Duodenal mucosa (tissue), 2 donors: ENCODE data around the gene YOD1.

ENCODE experiments used
- H3K27ac ChIP-seq: one replicate; pipeline ENCODE4 v1.7.0; 2013; ENCODE audit warnings: low read depth, low read length
- H3K27me3 ChIP-seq, 2 donors: one replicate each; pipeline ENCODE4 v1.7.0; 2013; ENCODE audit warnings: low read length in 2 of 2, control low read depth in 1 of 2; ENCODE audit not compliant: insufficient read depth in 2 of 2, control insufficient read depth in 1 of 2
- H3K36me3 ChIP-seq, 2 donors: one replicate each; pipeline ENCODE4 v1.7.0; 2013; ENCODE audit warnings: low read length in 2 of 2, control low read depth in 1 of 2; ENCODE audit not compliant: insufficient read depth in 2 of 2, control insufficient read depth in 1 of 2
- H3K4me1 ChIP-seq, 2 donors: one replicate each; pipeline ENCODE4 v1.7.0; 2013; ENCODE audit warnings: low read length in 2 of 2, control low read depth in 1 of 2; ENCODE audit not compliant: insufficient read depth in 2 of 2, control insufficient read depth in 1 of 2
- H3K4me3 ChIP-seq, 2 donors: one replicate each; pipeline ENCODE4 v1.7.0; 2013; ENCODE audit warnings: low read length in 2 of 2, low read depth in 1 of 2
- H3K9ac ChIP-seq, 2 donors: one replicate each; pipeline ENCODE4 v1.7.0; 2013; ENCODE audit warnings: low read length in 2 of 2, low read depth in 1 of 2
- H3K9me3 ChIP-seq, 2 donors: one replicate each; pipeline ENCODE4 v1.7.0; 2013; ENCODE audit warnings: low read length in 2 of 2, control low read depth in 1 of 2; ENCODE audit not compliant: control insufficient read depth in 1 of 2

The YOD1 gene

DNA sequence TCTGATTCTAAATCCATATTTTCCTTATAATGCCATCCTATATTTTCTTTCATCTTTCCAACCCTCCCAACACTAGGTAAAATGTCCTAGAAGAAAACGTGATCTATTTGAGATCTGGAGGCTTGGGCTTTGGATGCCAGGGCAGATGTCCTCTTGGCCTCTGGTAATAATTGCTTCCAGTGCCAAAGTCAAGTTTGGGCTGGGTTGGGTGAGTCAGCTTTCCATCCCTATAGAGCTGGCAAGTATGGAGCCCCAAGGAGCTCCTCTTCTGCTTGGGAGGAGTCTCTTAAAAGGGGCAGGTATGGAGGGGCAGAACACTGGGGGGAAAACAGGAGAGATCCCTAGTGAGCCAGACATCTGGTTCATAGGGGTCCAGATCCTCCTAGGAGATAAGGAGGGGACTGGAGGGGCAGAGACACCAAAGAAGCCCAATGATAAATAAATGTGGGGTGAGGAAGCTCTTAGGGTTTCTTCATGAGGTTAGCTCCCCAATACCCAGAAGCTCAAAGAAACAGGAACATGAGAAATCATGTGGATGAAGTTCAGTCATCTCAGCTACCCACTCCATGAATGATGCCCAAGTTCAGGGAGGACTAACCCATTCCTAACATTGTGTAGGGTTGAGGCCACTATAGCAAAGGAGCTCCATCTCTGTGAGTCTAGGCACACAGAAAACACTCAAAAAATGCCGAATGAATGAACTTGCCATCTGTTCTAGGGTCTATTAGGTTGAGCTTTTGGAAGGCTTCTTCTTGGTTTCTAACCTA lies 21.9 kb downstream of the YOD1 start:
- Histone ChIP-seq H3K4me3 (peak overlapping the region; percentile 30 to 77), H3K9ac (peak overlapping the region in 1 of 2 donors; percentile 78), H3K36me3 (peaks cover 0 to 4% of the 10 kb centered on the region in 2 donors), H3K4me1 (peaks cover 44 to 66% of the 10 kb centered on the region in 2 donors), H3K27ac (peak overlapping the region; percentile 43), H3K9me3 (no peaks in the 10 kb centered on the region), H3K27me3 (peaks cover 0 to 3% of the 10 kb centered on the region in 2 donors)

DNA sequence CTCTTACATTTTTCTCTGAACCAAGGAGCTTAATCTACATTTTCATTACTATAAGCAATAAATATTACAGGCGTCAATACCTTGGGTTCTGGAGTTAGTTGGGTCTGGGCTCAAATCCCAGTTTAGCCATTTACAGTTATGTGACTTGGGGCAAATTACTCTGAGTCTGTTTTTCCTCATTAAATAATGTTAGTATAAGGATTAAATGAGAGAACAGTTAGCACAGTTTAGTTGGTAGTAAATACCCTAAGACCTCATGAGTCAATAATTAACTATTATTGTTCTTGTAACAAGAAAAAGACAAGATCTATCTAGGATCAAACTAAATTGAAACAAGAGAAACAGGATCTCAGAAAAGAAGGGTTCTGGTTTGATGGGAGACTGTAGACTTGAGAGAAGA lies 23.1 kb downstream of the YOD1 start:
- H3K9ac ChIP-seq = peak overlapping the region; percentile 59 to 62
- no peaks in the 10 kb centered on the region for H3K27me3 ChIP-seq
- peaks cover 55 to 68% of the 10 kb centered on the region in 2 donors for H3K4me1 ChIP-seq
- peak overlapping the region; percentile 85 for H3K27ac ChIP-seq
- peak overlapping the region; percentile 22 to 45 for H3K4me3 ChIP-seq
- H3K9me3 ChIP-seq = no peaks in the 10 kb centered on the region
- H3K36me3 ChIP-seq = peaks cover 8 to 12% of the 10 kb centered on the region in 2 donors

- Histone ChIP-seq H3K36me3 (peaks cover 8 to 19% of the 10 kb centered on the region in 2 donors), H3K27ac (peak overlapping the region; percentile 85), H3K9ac (peak overlapping the region; percentile 59 to 62), H3K4me1 (peaks cover 62 to 72% of the 10 kb centered on the region in 2 donors), H3K27me3 (no peaks in the 10 kb centered on the region), H3K4me3 (peak overlapping the region; percentile 22 to 45), H3K9me3 (no peaks in the 10 kb centered on the region)
These were observed 23.7 kb downstream of the YOD1 start for GRCh38 chr1:207027206-207027777.

- Histone ChIP-seq H3K27ac (no peak overlapping the region), H3K9me3 (no peaks in the 10 kb centered on the region), H3K9ac (peak overlapping the region in 1 of 2 donors; percentile 62), H3K4me3 (peak overlapping the region in 1 of 2 donors; percentile 15), H3K36me3 (peaks cover 8 to 27% of the 10 kb centered on the region in 2 donors), H3K4me1 (peaks cover 70 to 83% of the 10 kb centered on the region in 2 donors), H3K27me3 (no peaks in the 10 kb centered on the region)
These were observed 24.9 kb downstream of the YOD1 start for GRCh38 chr1:207026104-207026534.

DNA sequence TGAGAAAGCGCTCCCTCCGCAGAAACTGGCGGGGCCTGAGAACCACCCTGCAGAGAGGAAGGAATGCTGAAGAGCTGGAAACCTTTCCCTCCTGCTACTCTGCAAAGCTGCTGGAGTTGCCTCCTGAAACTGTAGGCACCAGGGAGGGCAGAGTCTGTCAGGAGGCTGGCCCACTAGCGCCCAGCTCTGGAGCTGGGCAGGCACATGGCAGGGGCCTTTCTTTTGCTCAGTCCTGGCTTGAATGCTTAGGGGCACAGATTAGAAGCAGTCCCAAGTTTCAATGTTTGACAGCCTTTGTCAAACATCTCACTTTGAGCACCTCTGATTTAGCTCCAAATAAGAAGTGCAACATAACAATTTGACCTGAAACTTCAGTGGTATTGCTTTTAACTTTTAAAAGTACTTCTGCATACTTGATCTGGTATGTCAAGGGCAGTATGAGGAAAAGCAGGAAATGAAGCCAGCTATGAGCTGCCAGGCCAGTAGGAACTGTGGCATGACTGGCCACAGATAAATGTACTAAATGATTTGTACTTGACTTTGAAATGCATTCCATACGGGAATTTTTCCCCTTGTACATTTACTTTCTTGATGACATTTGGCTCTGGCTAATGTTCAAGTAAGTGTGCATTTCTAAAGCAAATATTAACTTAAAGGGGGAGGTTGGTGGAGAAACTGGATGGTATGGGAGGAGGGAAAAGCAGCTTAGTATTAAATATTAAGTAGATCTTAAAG lies 25.7 kb downstream of the YOD1 start:
- Histone ChIP-seq H3K4me1 (peaks cover 77 to 91% of the 10 kb centered on the region in 2 donors), H3K27ac (peak overlapping the region; percentile 76), H3K4me3 (no peak overlapping the region), H3K27me3 (no peaks in the 10 kb centered on the region), H3K9ac (peak overlapping the region in 1 of 2 donors; percentile 62), H3K36me3 (peaks cover 8 to 29% of the 10 kb centered on the region in 2 donors), H3K9me3 (no peaks in the 10 kb centered on the region)

DNA sequence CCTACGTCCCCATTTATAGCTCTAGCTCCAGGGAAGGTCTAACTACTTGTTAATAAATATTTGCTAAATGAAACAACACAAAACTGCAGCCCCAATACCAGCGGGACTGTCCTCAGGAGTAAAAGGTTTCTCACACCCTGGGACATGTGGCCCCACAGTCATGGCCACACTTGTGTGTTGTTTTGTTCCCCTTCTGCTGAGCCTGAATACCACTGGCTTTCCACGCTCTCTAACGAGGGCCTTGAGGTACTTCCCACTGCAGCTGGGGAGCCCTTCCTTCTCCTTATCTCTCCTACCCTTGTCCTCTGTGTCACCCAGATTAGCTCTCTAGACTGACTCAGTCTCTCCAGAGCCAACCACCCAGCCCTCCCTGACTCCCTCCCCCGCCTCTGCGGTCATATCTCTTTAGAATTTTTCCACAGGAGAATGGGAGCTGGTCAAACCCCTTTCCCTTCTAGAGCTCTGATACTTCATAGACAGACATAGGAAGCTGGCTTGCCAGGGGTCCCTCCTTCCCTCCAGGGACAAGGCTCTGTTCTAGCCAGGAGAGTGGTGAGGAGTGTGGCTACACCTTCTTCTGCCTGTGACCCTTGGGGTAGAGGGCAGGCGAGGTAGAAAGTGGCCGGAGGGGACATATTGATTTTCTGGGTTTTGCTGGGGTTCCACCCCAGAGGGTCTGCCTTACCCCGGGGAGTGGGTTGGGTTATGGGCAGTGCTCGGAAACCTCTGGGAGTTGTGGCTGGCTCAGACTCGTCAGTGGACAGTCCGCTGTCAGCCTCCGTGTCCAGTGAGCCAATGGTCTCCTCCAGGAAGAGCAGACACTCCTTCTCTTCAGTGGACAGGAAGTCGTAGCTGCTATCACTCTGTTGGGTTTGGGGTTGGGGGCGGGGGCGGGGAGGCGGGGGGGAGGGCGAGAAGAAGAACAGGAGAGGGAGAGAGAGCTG lies 26.5 kb downstream of the YOD1 start:
- no peaks in the 10 kb centered on the region for H3K27me3 ChIP-seq
- no peak overlapping the region for H3K4me3 ChIP-seq
- H3K9ac ChIP-seq = peak overlapping the region; percentile 39 to 45
- H3K4me1 ChIP-seq = peaks cover 78 to 92% of the 10 kb centered on the region in 2 donors
- peak overlapping the region; percentile 76 for H3K27ac ChIP-seq
- peaks cover 8 to 29% of the 10 kb centered on the region in 2 donors for H3K36me3 ChIP-seq
- no peaks in the 10 kb centered on the region for H3K9me3 ChIP-seq

DNA sequence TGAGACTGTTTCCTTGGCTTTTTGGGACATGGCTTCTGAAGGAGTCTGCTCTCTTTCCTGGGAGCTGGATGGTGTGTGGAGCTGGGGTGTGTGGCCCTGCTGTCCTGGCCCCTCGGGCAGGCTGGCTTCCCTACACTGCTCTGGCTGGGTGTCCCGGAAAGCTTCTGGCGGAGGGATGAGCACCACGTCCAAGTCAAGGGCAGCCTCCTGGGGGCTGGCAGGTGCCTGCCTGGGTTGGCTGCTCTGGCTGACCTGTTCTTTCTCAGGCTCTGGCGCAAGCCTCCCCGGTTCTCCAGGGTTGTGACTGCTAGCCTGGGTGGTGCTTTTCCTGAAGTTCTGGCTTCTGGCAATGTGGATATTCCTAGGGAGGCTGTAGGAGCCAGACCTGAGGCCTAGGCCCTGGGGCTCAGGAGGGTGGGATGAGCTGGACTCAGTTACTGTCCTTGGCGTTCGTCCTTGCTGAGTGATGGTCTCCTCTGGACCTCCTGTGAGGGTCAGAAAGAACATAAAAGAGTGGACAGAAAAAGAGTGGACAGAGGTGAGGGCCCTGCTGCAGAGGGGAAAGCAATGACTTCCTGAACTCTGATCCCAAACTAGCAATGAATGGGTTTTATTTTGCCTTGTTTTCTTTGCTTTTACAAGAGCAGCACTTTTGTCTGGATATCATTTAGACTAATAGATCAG lies 27.9 kb downstream of the YOD1 start:
- H3K9ac ChIP-seq = no peak overlapping the region
- peaks cover 80 to 92% of the 10 kb centered on the region in 2 donors for H3K4me1 ChIP-seq
- no peak overlapping the region for H3K27ac ChIP-seq
- peaks cover 8 to 29% of the 10 kb centered on the region in 2 donors for H3K36me3 ChIP-seq
- H3K27me3 ChIP-seq = peaks cover 0 to 3% of the 10 kb centered on the region in 2 donors
- H3K4me3 ChIP-seq = no peak overlapping the region
- H3K9me3 ChIP-seq = no peaks in the 10 kb centered on the region

DNA sequence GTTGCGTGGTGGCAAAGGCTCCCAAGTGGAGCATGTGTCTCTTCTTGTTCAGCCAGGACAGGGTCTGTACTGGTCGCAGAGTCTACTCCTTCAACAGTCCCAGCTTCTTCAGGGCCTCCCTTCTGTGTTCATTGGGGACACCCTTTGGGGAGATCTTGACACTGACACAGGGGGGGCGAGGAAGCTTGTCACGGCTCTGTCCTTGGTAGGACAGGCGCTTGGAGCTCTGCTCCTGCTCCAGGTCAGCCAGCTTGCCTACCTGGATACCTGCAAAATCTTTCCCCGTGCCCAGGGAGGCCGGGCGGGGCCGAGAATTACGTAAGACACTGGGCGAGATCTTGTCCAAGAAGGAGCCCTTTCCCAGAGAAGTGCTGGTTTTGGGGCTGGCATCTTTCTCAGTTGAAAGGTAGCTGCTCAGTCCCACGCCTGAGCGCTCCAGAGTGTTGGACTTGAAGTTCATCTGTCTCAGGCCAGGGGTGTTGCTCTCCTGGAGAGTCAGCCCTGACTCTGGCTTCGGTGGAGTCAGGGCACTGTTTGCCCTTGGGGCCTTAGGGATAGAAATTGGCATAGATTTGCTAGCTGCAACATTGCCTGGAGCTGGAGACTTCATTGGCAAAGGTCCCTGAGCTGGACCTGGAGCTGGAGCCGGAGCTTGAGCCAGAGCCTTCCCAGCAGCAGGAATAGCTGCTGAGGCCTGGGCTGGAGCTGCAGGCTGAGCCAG lies 29.0 kb downstream of the YOD1 start:
- Histone ChIP-seq H3K9me3 (no peaks in the 10 kb centered on the region), H3K27ac (no peak overlapping the region), H3K27me3 (peaks cover 0 to 3% of the 10 kb centered on the region in 2 donors), H3K9ac (no peak overlapping the region), H3K4me3 (no peak overlapping the region), H3K36me3 (peaks cover 8 to 29% of the 10 kb centered on the region in 2 donors), H3K4me1 (peaks cover 73 to 91% of the 10 kb centered on the region in 2 donors)
